Keratinocyte (primary cell): ENCODE results near the gene ALK. TPM values are rescaled to one million over a fixed set of nuclear protein-coding genes. Genes with fewer than 3 reads are reported as not detected.

Experiments
- DNase-seq: peaks from one replicate; pipeline ENCODE4 v3.0.0-alpha.2; 2011; ENCODE audit warnings: low read depth, missing footprints, low spot score
- FAIRE-seq: peaks from 2 replicates; lab custom pipeline; 2011; peaks lifted over from hg19 to GRCh38; lab: Jason Lieb, UNC
- H2AFZ ChIP-seq: 2 replicates; pipeline ENCODE4 v1.6.0; 2012; ENCODE audit warnings: low read length, control low read depth, inconsistent platforms; ENCODE audit not compliant: control insufficient read depth
- H3K27ac ChIP-seq: 2 replicates; pipeline ENCODE4 v1.5.1; 2011; ENCODE audit warnings: low read length; ENCODE audit not compliant: control insufficient read depth, insufficient read depth
- H3K27me3 ChIP-seq: 3 replicates; pipeline ENCODE4 v1.6.0; 2011; ENCODE audit warnings: low read length; ENCODE audit not compliant: control insufficient read depth, insufficient read depth; ENCODE audit errors: extremely low read depth
- H3K36me3 ChIP-seq, 2 experiments: 2 replicates in 1 of 2; 3 replicates in 1 of 2; pipeline ENCODE4 v1.5.1; 2011; ENCODE audit warnings: low read length in 2 of 2, mild to moderate bottlenecking in 1 of 2; ENCODE audit not compliant: control insufficient read depth in 2 of 2, insufficient read depth in 2 of 2; ENCODE audit errors: extremely low read depth in 1 of 2
- H3K4me1 ChIP-seq: 3 replicates; pipeline ENCODE4 v1.5.1; 2011; ENCODE audit warnings: low read length; ENCODE audit not compliant: control insufficient read depth, insufficient read depth; ENCODE audit errors: extremely low read depth
- H3K4me2 ChIP-seq: 3 replicates; pipeline ENCODE4 v1.6.0; 2011; ENCODE audit warnings: low read depth, low read length; ENCODE audit not compliant: control insufficient read depth, insufficient read depth; ENCODE audit errors: extremely low read depth
- H3K4me3 ChIP-seq, 3 experiments: fragments of 200-600 bp in 1 of 3; sonication (generic) in 1 of 3; 2 replicates in 2 of 3; 3 replicates in 1 of 3; pipeline ENCODE4 v1.5.1; 2011 to 2016; ENCODE audit warnings: low read length in 3 of 3, mild to moderate bottlenecking in 3 of 3, control low read depth in 2 of 3, inconsistent platforms in 1 of 3, low read depth in 1 of 3, mixed read lengths in 1 of 3, mixed run types in 1 of 3, moderate library complexity in 1 of 3; ENCODE audit not compliant: control insufficient read depth in 2 of 3, insufficient read depth in 2 of 3; ENCODE audit errors: extremely low read depth in 1 of 3
- H3K79me2 ChIP-seq: 2 replicates; pipeline ENCODE4 v1.6.0; 2012; ENCODE audit warnings: low read length; ENCODE audit not compliant: control insufficient read depth, insufficient read depth
- H3K9ac ChIP-seq: 3 replicates; pipeline ENCODE4 v1.6.0; 2011; ENCODE audit warnings: low read length; ENCODE audit not compliant: control insufficient read depth, insufficient read depth; ENCODE audit errors: extremely low read depth
- H3K9me1 ChIP-seq: 3 replicates; pipeline ENCODE4 v1.6.0; 2011; ENCODE audit warnings: low read length; ENCODE audit not compliant: control insufficient read depth, insufficient read depth; ENCODE audit errors: extremely low read depth
- H3K9me3 ChIP-seq: 2 replicates; pipeline ENCODE4 v1.5.1; 2012; ENCODE audit warnings: low read depth, low read length; ENCODE audit not compliant: control insufficient read depth
- H4K20me1 ChIP-seq: 3 replicates; pipeline ENCODE4 v1.6.0; 2011; ENCODE audit warnings: low read length; ENCODE audit not compliant: control insufficient read depth, insufficient read depth; ENCODE audit errors: extremely low read depth
- CTCF ChIP-seq, 3 experiments: IDR thresholded peaks in 1 of 3; conservative IDR thresholded peaks in 1 of 3; optimal IDR thresholded peaks in 1 of 3; 2 replicates in 2 of 3; 3 replicates in 1 of 3; pipeline versions ENCODE3 to v1.5.1; 2011; ENCODE audit warnings: low read length in 3 of 3, mild to moderate bottlenecking in 3 of 3, moderate library complexity in 2 of 3, control low read depth in 1 of 3, inconsistent platforms in 1 of 3; ENCODE audit not compliant: insufficient read depth in 2 of 3; ENCODE audit errors: extremely low read depth in 1 of 3
- EZH2 ChIP-seq: IDR thresholded peaks from one replicate; pipeline ENCODE4 v1.6.1; 2012; ENCODE audit warnings: inconsistent platforms, mild to moderate bottlenecking, low read length, moderate library complexity
- dilution Hi-C: fragments of 300-500 bp; cut with MboI; formaldehyde crosslinking; loops from one replicate; pipeline ENCODE4 v1.7.0; 2020; ENCODE audit warnings: low sequenced_read_pairs; ENCODE audit not compliant: extremely low pct_ligation_motif_present
- polyA plus RNA-seq, 5 experiments: library from polyadenylated mRNA; depleted of rRNA in 3 of 5; stranded (reverse) in 3 of 5; stranded (forward) in 1 of 5; unstranded in 1 of 5; fragments of >200 nt; gene quantifications; 1 replicate in 1 of 5; 2 replicates in 3 of 5; 3 replicates in 1 of 5; pipeline versions ENCODE4 v1.2.1 to v1.2.3, GENCODE V29; 2011 to 2012; ENCODE audit warnings: missing spikeins in 2 of 5, low read depth in 1 of 5, low replicate concordance in 1 of 5

ALK gene
- polyA plus RNA-seq, 1 donor (not counting 4 experiments of a cell fraction or from before 2014, with no cell fraction given) = not detected

- Histone ChIP-seq H4K20me1 (no peaks in the 10 kb centered on the region), H2AFZ (no peak overlapping the region), H3K9me3 (no peaks in the 10 kb centered on the region), H3K79me2 (no peaks in the 10 kb centered on the region), H3K36me3 (no peaks in the 10 kb centered on the region), H3K27ac (no peak overlapping the region), H3K9ac (no peak overlapping the region), H3K4me3 (no peak overlapping the region), H3K4me1 (peaks cover 37% of the 10 kb centered on the region), H3K9me1 (no peaks in the 10 kb centered on the region), H3K27me3 (no peaks in the 10 kb centered on the region), H3K4me2 (peak overlapping the region; percentile 11)
- DNase-seq (no peak), FAIRE-seq (peak; percentile 52)
- dilution Hi-C loops = no loop called here
- no peak for TF ChIP-seq EZH2
- TF ChIP-seq CTCF (optimal IDR thresholded peaks at IDR 0.05 in 1 of 3, IDR thresholded peaks at IDR 0.05 in 1 of 3, conservative IDR thresholded peaks at IDR 0.05 in 1 of 3; ENCODE audit: extremely low read depth in 1 of 3, insufficient read depth in 2 of 3, low read length in 3 of 3) = no peak
These were observed 652.2 kb downstream of the ALK start for GRCh38 chr2:29269095-29269764.

- dilution Hi-C loops = no loop called here
- Histone ChIP-seq H3K4me2 (no peak overlapping the region), H2AFZ (no peak overlapping the region), H3K9ac (no peak overlapping the region), H3K4me3 (no peak overlapping the region), H3K27me3 (no peaks in the 10 kb centered on the region), H3K4me1 (peaks cover 22% of the 10 kb centered on the region), H3K9me3 (no peaks in the 10 kb centered on the region), H3K9me1 (no peaks in the 10 kb centered on the region), H3K79me2 (no peaks in the 10 kb centered on the region), H3K36me3 (no peaks in the 10 kb centered on the region), H3K27ac (no peak overlapping the region), H4K20me1 (no peaks in the 10 kb centered on the region)
- FAIRE-seq (no peak), DNase-seq (no peak)
- TF ChIP-seq EZH2 = no peak
- no peak for TF ChIP-seq CTCF (optimal IDR thresholded peaks at IDR 0.05 in 1 of 3, IDR thresholded peaks at IDR 0.05 in 1 of 3, conservative IDR thresholded peaks at IDR 0.05 in 1 of 3; ENCODE audit: extremely low read depth in 1 of 3, insufficient read depth in 2 of 3, low read length in 3 of 3)
These were observed 653.7 kb downstream of the ALK start for GRCh38 chr2:29267720-29268119.
